Ecto neural progenitor cell (in vitro differentiated cells): Measurements from ENCODE around the gene ARHGEF17.

Source experiments
- DNase-seq: peaks from one replicate; pipeline ENCODE4 v3.0.0-alpha.2; 2018; ENCODE audit warnings: low spot score

The ARHGEF17 gene

GRCh38 chr11:73291781-73292524 lies 16.1 kb upstream of the ARHGEF17 start:
- no peak for DNase-seq

GRCh38 chr11:73292525-73292894 lies 15.6 kb upstream of the ARHGEF17 start:
- DNase-seq = no peak

- no peak for DNase-seq
Measured at GRCh38 chr11:73293356-73293936, 14.6 kb upstream of the ARHGEF17 start.

- no peak for DNase-seq
Measured at GRCh38 chr11:73294604-73295003, 13.5 kb upstream of the ARHGEF17 start.

GRCh38 chr11:73295241-73295995 lies 12.7 kb upstream of the ARHGEF17 start:
- DNase-seq = peak; percentile 88

- DNase-seq = no peak
Measured at GRCh38 chr11:73295996-73296318, 12.1 kb upstream of the ARHGEF17 start.

GRCh38 chr11:73296501-73297230 lies 11.4 kb upstream of the ARHGEF17 start:
- no peak for DNase-seq

- no peak for DNase-seq
Measured at GRCh38 chr11:73297231-73297590, 10.9 kb upstream of the ARHGEF17 start.

- DNase-seq = no peak
Measured at GRCh38 chr11:73297702-73298101, 10.4 kb upstream of the ARHGEF17 start.

- no peak for DNase-seq
Measured at GRCh38 chr11:73298233-73298632, 9.8 kb upstream of the ARHGEF17 start.

- no peak for DNase-seq
Measured at GRCh38 chr11:73299751-73300150, 8.3 kb upstream of the ARHGEF17 start.

GRCh38 chr11:73306069-73306841 lies 1.8 kb upstream of the ARHGEF17 start:
- DNase-seq = no peak

GRCh38 chr11:73306977-73307322 lies 1.1 kb upstream of the ARHGEF17 start:
- no peak for DNase-seq

- DNase-seq = peak; percentile 99
Measured at GRCh38 chr11:73307323-73308002, 613 bp upstream of the ARHGEF17 start.

GRCh38 chr11:73308961-73309919 lies 1.2 kb downstream of the ARHGEF17 start:
- peak; percentile 89 for DNase-seq

- no peak for DNase-seq
Measured at GRCh38 chr11:73310076-73310475, 2.0 kb downstream of the ARHGEF17 start.

GRCh38 chr11:73310661-73311393 lies 2.8 kb downstream of the ARHGEF17 start:
- DNase-seq = no peak

GRCh38 chr11:73311394-73311869 lies 3.4 kb downstream of the ARHGEF17 start:
- no peak for DNase-seq

- DNase-seq = no peak
Measured at GRCh38 chr11:73312036-73312435, 4.0 kb downstream of the ARHGEF17 start.
